IgD-negative memory B cell (primary cell): ENCODE measurements around the gene GNB1. TPM values are rescaled to one million over a fixed set of nuclear protein-coding genes. Genes with fewer than 3 reads are reported as not detected.
"Not testable (repeated sequence)": the region's sequence is repeated elsewhere in the genome, so short reads cannot be mapped to it uniquely, and the experiment has no call there.

ENCODE experiments used
- H3K27ac Mint-ChIP-seq, 3 donors: one replicate each; pipeline ENCODE4 v1.8.0; 2020 to 2022; ENCODE audit warnings: mild to moderate bottlenecking in 3 of 3, mixed read lengths in 3 of 3, moderate library complexity in 1 of 3
- H3K27me3 Mint-ChIP-seq: one replicate; pipeline ENCODE4 v1.8.0; 2021; ENCODE audit warnings: mixed read lengths
- H3K36me3 Mint-ChIP-seq: one replicate; pipeline ENCODE4 v1.8.0; 2020; ENCODE audit warnings: mild to moderate bottlenecking, mixed read lengths
- H3K4me1 Mint-ChIP-seq, 3 donors: one replicate each; pipeline ENCODE4 v1.8.0; 2020 to 2022; ENCODE audit warnings: mixed read lengths in 3 of 3, mild to moderate bottlenecking in 1 of 3
- H3K4me3 Mint-ChIP-seq, 4 donors: one replicate each; pipeline ENCODE4 v1.8.0; 2020 to 2022; ENCODE audit warnings: mild to moderate bottlenecking in 4 of 4, mixed read lengths in 4 of 4, moderate library complexity in 3 of 4
- H3K9me3 Mint-ChIP-seq, 3 donors: one replicate each; pipeline ENCODE4 v1.8.0; 2020 to 2021; ENCODE audit warnings: mixed read lengths in 3 of 3, mild to moderate bottlenecking in 1 of 3
- polyA plus RNA-seq: library from polyadenylated mRNA; unstranded; fragments of 300-500 nt; fragmentation: Illumina TruSeq; gene quantifications from one replicate; pipeline ENCODE4 v1.2.3, GENCODE V29; 2021

Gene GNB1
- polyA plus RNA-seq, 1 donor from 2014 or later: 40.0 TPM

DNA sequence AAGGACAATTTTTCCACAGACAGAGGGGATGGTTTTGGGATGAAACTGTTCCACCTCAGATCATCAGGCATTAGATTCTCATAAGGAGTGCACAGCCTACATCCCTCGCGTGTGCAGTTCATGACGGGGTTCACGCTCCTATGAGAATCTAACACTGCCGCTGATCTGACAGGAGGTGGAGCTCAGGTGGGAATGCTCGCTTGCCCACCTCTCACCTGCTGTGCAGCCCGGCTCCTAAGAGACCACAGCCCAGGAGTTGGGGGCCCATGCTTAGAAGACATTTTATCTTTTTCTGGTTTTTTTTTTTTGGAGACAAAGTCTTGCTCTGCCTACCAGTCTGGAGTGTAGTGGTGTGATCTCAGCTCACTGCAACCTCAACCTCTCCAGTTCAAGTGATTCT, 16.0 kb downstream of the GNB1 start:
- no peak overlapping the region for H3K4me3 Mint-ChIP-seq
- H3K4me1 Mint-ChIP-seq: peaks cover 60 to 73% (median 64%) of the 10 kb centered on the region in 3 donors
- peak overlapping the region in 2 of 3 donors; percentile 37 to 83 for H3K27ac Mint-ChIP-seq
- peaks cover 6% of the 10 kb centered on the region for H3K36me3 Mint-ChIP-seq
- no peaks in the 10 kb centered on the region for H3K9me3 Mint-ChIP-seq
- no peaks in the 10 kb centered on the region for H3K27me3 Mint-ChIP-seq

DNA sequence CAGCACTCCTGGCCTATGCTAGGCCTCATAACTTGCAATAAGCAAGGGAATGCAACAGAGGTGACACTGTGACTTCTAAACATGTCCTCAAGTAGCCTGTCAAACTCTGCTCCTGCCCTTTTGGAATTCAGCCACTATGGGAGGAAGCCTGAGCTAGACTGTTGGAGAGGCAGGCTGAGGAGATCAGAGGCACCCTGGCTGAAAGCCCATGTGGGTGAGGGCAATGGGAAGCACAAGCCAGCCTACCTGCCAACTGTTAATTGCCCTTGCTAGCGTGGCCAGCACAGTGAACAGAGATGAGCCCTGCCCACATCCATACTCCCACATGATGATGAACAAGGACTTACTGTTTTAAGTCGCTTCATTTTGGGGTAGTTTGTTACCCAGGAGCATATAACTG, 17.7 kb downstream of the GNB1 start:
- Mint-ChIP-seq H3K9me3 (no peaks in the 10 kb centered on the region), H3K4me3 (peak overlapping the region in 2 of 4 donors; percentile 28 to 63), H3K27ac (no peak overlapping the region), H3K36me3 (peaks cover 2% of the 10 kb centered on the region), H3K4me1 (peaks cover 58 to 69% (median 61%) of the 10 kb centered on the region in 3 donors), H3K27me3 (no peaks in the 10 kb centered on the region)

DNA sequence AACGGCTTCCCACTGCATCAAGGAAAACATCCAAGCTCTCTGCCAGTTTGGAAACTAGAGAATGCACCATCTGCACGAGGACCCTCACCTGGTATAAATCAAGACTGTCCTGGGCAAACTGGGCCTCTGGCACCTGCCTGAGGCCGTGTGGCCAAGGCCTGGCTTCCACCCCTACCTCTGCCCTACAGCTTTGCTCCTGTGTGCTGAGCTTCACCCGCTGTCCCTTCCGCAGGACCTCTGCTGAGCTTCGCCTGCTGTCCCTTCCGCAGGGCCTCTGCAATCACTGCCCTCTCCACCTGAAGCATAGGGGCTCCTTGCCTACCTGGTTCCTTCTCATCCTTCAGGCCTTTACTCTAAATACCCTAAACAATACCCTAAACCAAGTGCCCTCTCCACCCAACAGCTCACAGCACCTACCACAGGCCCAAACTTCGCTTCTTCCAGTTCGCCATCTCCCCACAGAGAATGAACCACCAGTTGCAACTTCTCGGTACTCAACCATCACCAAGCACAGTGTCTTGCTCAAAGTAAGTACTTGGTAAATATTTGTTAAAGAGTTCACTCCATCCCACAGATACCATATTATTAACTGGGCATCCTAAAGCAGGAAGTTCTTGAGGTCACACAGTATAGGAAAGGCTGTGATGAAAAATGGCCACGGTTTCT, 18.4 kb downstream of the GNB1 start:
- Mint-ChIP-seq H3K9me3 (no peaks in the 10 kb centered on the region), H3K4me3 (peak overlapping the region in 2 of 4 donors; percentile 63 to 65), H3K27ac (peak overlapping the region; percentile 40 to 98 (median 75)), H3K4me1 (peaks cover 56 to 64% (median 57%) of the 10 kb centered on the region in 3 donors), H3K36me3 (peaks cover 2% of the 10 kb centered on the region), H3K27me3 (no peaks in the 10 kb centered on the region)

DNA sequence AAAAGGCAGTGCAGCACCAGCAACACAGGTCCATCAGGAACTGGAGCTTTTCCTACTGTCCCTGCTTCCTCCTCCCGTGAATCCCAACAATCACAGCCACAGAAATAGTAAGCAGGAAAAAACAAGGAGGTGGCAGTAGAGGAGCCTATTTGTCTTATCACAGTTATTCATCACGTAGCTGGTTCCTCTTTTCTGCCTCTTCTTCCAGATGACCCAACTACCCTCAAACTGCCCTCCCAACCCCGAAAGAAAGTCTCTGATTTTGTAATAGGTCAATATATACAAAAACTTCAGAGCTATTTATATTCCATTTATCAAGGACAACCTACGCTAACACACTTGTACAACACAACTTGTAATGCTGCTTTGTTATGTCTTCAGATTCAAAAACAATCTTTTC, 21.4 kb downstream of the GNB1 start:
- peak overlapping the region in 2 of 4 donors; percentile 23 to 38 for H3K4me3 Mint-ChIP-seq
- H3K27ac Mint-ChIP-seq: peak overlapping the region; percentile 4 to 83 (median 7)
- H3K9me3 Mint-ChIP-seq: no peaks in the 10 kb centered on the region
- no peaks in the 10 kb centered on the region for H3K27me3 Mint-ChIP-seq
- peaks cover 2% of the 10 kb centered on the region for H3K36me3 Mint-ChIP-seq
- H3K4me1 Mint-ChIP-seq: peaks cover 52 to 60% (median 56%) of the 10 kb centered on the region in 3 donors

DNA sequence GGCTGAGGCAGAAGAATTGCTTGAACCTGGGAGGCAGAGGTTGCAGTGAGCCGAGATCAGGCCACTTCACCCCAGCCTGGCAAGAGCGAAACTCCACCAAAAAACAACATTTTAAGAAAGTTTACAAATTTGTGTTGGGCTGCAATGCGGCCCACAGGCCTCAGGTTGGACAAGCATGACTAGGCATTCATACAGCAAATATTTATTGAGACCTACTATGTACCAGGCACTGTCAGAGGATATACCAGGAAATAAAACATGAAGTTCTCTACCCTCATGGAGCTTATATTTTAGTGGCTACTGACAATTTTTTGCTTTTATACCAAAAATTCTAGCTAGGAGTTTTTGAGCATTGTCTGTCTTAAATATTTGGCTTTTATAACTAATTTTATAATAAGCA, 23.7 kb downstream of the GNB1 start:
- H3K27me3 Mint-ChIP-seq: no peaks in the 10 kb centered on the region
- no peak overlapping the region for H3K27ac Mint-ChIP-seq

DNA sequence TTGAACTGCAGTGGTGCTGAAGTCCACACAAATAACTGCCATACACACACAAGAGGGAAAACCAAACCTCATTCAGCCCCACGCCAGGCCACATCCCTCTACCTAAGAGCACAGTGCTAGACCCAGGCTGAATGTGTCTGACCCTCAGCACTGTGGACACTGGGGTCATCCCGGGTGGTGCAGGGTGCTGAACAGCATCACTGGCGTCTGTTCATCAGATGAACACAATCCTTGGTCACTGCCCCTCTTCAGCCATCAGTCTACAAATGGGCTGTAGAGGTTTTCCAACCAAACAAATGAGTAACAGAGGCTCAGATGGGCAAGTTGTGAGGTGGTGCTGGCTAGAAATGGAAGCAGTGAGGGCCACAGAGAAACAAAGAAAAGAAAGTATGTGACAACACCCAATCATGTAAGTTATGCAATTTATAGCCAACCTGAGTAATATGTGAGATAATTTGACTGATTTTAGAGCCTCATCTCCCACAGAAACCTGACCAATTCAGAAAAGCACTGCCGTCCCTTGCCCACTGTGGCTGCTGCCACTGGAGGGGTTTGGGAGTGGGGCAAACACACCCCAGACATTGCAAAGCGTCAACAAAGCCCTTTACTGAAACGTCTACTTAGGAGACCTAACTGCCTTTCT, 27.9 kb downstream of the GNB1 start:
- H3K4me1 Mint-ChIP-seq: peaks cover 52 to 62% (median 53%) of the 10 kb centered on the region in 3 donors

More for the DNA sequence above, 23.7 kb downstream of the GNB1 start:
- peaks cover 59 to 63% (median 61%) of the 10 kb centered on the region in 3 donors for H3K4me1 Mint-ChIP-seq
- peaks cover 2% of the 10 kb centered on the region for H3K36me3 Mint-ChIP-seq
- no peaks in the 10 kb centered on the region for H3K9me3 Mint-ChIP-seq
- H3K4me3 Mint-ChIP-seq: no peak overlapping the region

DNA sequence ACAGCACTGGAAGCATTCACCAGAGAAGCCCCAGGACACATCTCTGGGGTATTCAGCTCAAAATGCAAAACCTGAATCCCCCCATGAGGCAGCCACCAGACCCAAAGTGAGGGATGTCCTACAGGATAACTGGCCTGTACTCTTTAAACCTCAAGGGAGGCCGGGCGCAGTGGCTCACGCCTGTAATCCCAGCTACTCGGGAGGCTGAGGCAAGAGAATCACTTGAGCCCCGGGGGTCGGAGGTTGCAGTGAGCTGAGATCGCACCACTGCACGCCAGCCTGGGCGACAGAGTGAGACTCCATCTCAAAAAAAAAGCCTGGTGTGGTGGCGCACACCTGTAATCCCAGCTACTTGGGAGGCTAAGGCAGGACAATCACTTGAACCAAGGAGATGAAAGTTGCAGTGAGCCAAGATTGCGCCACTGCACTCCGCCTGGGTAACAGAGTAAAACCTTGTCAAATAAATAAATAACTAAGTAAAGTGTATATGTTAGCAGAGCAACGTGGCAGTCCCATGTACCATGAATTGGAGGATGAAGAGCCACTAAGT, 29.1 kb downstream of the GNB1 start:
- Mint-ChIP-seq H3K4me1 (peaks cover 60 to 66% (median 60%) of the 10 kb centered on the region in 3 donors), H3K27ac (peak overlapping the region in 2 of 3 donors; percentile 69 to 80), H3K4me3 (peak overlapping the region in 2 of 4 donors; percentile 72 to 80)
- H3K36me3 Mint-ChIP-seq, H3K27me3 Mint-ChIP-seq, H3K9me3 Mint-ChIP-seq: not testable (repeated sequence)

More for the DNA sequence above, 27.9 kb downstream of the GNB1 start:
- Mint-ChIP-seq H3K9me3 (no peaks in the 10 kb centered on the region), H3K27ac (peak overlapping the region in 2 of 3 donors; percentile 59 to 82), H3K27me3 (no peaks in the 10 kb centered on the region), H3K36me3 (no peaks in the 10 kb centered on the region), H3K4me3 (peak overlapping the region in 2 of 4 donors; percentile 65 to 71)

DNA sequence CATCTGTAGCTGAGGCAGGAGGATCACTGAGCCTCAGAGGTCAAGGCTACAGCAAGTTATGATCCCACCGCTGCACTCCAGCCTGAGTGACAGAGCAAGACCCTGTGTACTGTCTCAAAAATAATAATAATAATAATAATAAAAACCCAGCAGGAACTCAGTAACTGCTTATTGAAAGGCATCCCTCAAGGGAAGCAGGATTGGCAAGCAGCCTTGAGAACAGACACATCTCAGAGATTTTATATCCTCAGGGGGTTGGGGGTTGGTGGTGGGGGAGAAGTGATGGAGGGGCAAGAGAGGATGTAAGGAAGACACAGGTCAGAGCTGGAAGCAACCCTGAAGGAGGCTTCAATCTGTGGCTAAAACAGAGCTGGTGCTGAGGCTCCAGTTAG, 29.6 kb downstream of the GNB1 start:
- H3K9me3 Mint-ChIP-seq: no peaks in the 10 kb centered on the region
- H3K27me3 Mint-ChIP-seq: no peaks in the 10 kb centered on the region
- H3K36me3 Mint-ChIP-seq: no peaks in the 10 kb centered on the region
- peak overlapping the region in 2 of 3 donors; percentile 69 to 80 for H3K27ac Mint-ChIP-seq
- peak overlapping the region in 3 of 4 donors; percentile 36 to 87 (median 72) for H3K4me3 Mint-ChIP-seq
- peaks cover 59 to 67% (median 59%) of the 10 kb centered on the region in 3 donors for H3K4me1 Mint-ChIP-seq

DNA sequence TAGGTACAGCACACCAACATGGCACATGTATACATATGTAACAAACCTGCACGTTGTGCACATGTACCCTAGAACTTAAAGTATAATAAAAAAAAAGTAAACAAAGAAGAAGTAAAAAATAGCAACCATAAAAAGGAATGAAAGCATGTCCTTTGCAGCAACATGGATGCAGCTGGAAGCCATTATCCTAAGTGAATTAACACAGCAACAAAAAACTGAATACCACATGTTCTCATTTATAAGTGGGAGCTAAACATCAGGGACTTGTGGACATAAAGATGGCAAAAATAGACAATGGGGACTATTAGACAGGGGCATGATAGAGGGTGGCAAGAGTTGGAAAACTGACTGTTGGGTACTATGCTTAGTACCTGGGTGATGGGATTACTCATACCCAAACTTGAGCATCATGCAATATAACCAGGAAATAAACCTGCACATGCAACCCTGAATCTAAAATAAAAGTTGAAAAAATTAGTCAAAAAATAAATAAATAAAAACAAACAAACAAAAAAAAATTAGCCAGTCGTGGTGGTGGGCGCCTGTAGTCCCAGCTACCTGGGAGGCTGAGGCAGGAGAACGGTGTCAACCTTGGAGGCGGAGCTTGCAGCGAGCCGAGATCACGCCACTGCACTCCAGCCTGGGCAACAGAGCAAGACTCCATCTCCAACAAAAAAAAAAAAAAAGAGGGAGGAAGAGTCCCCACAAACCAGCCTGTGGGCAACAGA, 30.8 kb downstream of the GNB1 start:
- peak overlapping the region in 2 of 3 donors; percentile 80 for H3K27ac Mint-ChIP-seq
- H3K36me3 Mint-ChIP-seq, H3K9me3 Mint-ChIP-seq, H3K27me3 Mint-ChIP-seq: not testable (repeated sequence)
- H3K4me3 Mint-ChIP-seq: peak overlapping the region in 3 of 4 donors; percentile 36 to 87 (median 80)
- H3K4me1 Mint-ChIP-seq: peaks cover 57 to 64% (median 61%) of the 10 kb centered on the region in 3 donors

DNA sequence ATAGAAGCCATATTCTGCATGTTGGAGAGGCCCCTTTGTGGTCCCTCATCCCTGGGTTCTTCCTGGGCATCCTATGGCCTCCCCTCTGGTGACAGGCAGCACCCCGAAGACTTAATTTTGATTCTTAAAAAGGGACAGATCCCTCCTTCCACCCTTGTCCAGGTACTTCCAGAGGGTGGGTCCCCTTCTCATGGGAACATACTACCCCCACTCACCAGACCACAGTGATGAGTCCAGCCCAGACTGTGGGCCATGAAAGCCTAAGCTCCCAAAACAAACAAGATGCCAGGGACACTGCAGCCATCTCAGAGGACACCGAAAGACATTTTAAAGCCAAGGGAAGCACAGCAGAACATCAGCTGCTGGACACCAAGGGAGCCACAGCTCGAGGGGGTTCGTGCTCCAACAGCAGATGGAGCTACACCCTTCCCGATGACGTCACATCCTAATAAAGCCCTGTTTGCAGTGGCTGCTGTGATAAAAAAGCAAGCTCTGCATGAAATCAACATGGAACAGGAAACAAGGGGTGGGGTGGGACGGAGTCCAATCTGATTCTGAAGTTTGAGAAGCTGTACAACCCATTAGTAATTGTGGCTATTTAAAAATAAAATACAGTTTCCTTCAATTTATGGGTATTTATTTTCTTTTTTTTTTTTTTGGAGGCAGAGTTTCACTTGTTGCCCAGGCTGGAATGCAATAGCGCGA, 32.4 kb downstream of the GNB1 start:
- peaks cover 53 to 62% (median 56%) of the 10 kb centered on the region in 3 donors for H3K4me1 Mint-ChIP-seq
- peak overlapping the region; percentile 81 to 94 (median 81) for H3K27ac Mint-ChIP-seq
- H3K36me3 Mint-ChIP-seq: no peaks in the 10 kb centered on the region
- H3K4me3 Mint-ChIP-seq: peak overlapping the region in 2 of 4 donors; percentile 58 to 67
- H3K27me3 Mint-ChIP-seq: no peaks in the 10 kb centered on the region
- H3K9me3 Mint-ChIP-seq: no peaks in the 10 kb centered on the region

DNA sequence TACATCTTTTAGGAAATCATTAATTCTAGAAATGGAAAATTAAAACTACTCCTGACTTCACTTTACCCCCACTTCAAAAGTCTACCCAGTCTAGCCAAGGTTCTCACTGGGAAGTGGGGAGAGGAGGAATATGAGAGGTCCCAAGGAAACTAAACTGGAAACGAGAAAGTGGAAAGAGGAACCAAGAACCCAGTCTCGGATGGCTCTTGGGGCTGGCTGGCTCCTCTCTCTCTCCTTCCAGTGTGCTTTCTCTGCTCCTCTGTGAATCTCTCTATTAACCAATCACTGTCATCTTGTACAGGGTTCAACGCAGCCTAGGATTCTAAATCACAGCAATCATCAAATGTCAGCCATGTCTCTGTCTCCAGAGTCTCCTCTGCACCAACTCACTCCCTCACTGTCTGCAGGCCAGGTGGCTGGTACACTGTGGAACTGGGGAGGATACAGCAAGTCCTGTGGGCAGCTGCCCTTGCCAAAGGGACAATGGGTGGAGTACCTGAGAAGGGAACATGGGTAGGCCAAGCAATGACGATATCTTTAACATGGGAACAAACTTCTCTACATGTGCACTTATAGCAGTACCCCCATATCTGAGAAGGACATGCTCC, 33.7 kb downstream of the GNB1 start:
- peak overlapping the region; percentile 84 to 94 (median 85) for H3K27ac Mint-ChIP-seq
- H3K36me3 Mint-ChIP-seq: peaks cover 4% of the 10 kb centered on the region
- H3K4me1 Mint-ChIP-seq: peaks cover 47 to 54% (median 52%) of the 10 kb centered on the region in 3 donors
- no peaks in the 10 kb centered on the region for H3K27me3 Mint-ChIP-seq
- H3K9me3 Mint-ChIP-seq: no peaks in the 10 kb centered on the region
- H3K4me3 Mint-ChIP-seq: peak overlapping the region in 2 of 4 donors; percentile 58 to 67

DNA sequence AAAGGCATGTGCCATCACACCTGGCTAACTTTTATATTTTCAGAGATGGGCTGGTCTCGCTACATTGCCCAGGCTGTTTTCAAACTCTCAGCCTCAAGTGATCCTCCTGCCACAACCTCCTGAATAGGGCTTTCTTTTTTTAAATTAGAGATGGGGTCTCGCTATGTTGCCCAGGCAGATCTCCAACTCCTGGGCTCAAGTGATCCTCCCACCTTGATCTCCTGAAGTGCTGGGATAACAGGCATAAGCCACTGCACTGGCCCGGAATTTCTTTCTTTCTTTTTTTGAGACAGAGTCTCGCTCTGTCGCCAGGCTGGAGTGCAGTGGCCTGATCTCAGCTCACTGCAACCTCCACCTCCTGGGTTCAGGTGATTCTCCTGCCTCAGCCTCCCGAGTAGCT, 34.7 kb downstream of the GNB1 start:
- not testable (repeated sequence) for H3K9me3 Mint-ChIP-seq, H3K27me3 Mint-ChIP-seq, H3K36me3 Mint-ChIP-seq
- H3K4me3 Mint-ChIP-seq: peak overlapping the region in 1 of 4 donors; percentile 67
- H3K27ac Mint-ChIP-seq: peak overlapping the region in 1 of 3 donors; percentile 39
- H3K4me1 Mint-ChIP-seq: peaks cover 45 to 52% (median 47%) of the 10 kb centered on the region in 3 donors

DNA sequence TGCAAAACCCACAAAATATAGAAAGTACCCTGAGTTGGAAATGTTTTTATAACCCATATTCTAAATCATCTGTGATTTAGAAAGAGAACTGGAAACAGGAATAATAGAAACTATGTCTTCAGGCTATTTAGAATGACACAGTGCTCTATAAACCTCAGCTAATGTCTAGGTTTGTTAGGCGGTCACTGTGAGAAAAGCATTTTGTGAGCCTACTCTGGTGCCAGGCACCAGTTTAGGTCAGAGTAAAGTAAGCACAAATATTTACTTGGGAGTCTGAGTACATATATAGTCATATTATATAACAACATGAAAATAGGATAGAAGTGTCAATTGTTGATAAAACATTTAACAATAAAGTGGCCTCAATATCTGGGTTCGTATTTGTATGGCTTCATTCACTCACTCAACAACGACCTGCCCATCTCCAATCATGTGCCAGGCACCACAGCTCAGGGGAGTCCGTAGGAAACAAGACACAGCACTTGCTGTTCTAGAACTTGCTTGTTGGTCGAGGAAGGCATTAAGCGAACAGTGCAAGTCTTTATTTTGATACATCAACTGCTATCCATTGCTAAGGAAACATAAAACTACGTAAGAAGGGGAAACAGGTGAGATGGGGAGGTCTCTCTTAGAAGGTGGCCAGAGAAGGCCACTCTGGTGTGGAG, 37.2 kb downstream of the GNB1 start:
- no peaks in the 10 kb centered on the region for H3K9me3 Mint-ChIP-seq
- peaks cover 4% of the 10 kb centered on the region for H3K36me3 Mint-ChIP-seq
- no peak overlapping the region for H3K4me3 Mint-ChIP-seq
- H3K27me3 Mint-ChIP-seq: no peaks in the 10 kb centered on the region
- peak overlapping the region in 2 of 3 donors; percentile 63 to 78 for H3K27ac Mint-ChIP-seq
- peaks cover 48 to 56% (median 49%) of the 10 kb centered on the region in 3 donors for H3K4me1 Mint-ChIP-seq
